ENCODE measurements around the gene SKAP1.
"Not testable (repeated sequence)": the region's sequence is repeated elsewhere in the genome, so short reads cannot be mapped to it uniquely, and the experiment has no call there.

Gene SKAP1

GRCh38 chr17:48444516-48445247 lies 14.7 kb upstream of the SKAP1 start:
- peak; percentile 48 for DNase-seq

DNA sequence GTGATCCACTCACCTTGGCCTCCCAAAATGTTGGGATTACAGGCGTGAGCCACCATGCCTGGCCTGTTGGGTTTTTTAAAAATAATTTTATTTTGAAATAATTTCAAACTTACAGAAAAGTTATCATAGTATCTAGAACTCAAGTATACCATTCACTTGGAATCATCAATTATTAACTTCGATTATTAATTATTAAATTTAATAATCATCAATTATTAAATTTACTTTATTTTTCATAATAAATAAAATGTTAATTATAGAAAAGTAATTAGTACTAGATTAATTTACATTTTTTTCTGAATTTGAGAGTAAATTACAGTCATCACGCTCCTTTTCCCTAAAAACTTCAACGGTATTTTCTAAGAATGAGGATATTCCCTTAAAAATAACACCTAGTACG lies 13.7 kb upstream of the SKAP1 start:
- no peak for DNase-seq

GRCh38 chr17:48442819-48443218 lies 12.8 kb upstream of the SKAP1 start:
- no peak for DNase-seq

DNA sequence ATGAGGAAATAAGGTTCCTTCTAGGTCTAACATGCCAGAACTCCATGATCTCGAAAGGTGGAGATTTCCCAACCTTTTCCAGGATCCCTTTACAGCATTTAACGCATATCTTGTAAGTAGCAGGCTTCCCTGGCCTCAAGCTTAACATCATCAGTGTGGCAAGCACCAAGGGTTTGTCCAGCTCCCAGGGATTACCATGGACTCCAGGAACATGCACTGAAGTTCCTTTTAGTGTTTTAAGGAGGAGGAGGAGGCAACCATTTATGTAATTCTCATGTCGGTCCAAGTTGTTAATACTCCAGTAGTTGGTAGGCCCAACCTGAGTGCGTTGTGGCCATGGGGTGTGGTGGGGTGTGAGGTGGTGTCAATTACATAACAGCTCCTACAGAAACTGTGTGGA lies 11.8 kb upstream of the SKAP1 start:
- DNase-seq, result no peak

GRCh38 chr17:48441231-48441711 lies 11.3 kb upstream of the SKAP1 start:
- no peak for DNase-seq

DNA sequence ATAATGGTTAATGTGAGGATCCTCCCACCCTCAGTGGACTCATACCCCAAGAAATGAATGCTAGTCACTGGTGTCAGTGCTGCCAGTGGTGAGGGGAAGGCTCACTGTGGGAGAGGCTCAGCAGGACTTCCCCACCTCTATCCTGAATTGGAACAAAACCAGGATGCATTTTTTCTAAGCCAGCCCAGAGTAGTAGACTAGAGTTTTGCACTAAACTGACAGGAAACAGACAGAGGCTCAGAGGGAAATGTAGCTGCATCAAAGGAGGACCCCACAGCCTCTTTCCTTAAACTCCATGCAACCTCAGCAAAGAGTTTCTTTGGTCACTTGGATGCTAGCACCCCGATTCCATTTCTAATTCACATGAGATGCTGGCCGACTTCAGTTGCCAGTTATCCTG lies 10.7 kb upstream of the SKAP1 start:
- no peak for DNase-seq

DNA sequence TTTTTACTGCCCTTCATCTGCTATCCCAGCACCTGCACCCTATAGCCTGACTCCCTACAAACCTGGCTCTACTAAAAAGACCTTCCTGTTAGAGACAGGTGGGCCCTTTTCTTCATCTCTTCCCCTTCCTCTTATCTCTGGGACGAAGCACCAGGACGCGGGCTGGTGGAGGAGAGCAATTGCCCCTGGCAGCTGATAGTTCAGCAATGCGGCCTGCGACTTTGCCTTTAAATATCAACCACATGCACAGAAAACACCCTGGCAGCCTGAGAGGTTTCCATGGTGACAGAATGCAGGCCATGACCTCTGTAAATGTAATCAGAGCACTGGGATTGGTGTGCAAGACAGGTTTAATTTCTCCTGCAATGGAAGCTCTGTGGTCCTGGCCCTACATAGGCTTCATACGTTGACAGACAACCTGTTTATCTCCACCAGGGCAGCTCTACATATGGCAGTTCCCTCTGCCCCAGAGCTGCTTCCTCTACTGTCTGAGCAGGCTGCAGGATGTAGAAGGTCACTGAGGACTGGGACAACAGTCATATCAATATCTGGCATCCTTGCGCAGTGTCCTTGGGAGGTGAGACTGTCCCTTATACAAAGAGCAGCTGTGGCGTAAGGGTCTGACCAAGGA lies 10.0 kb upstream of the SKAP1 start:
- DNase-seq, result peak; percentile 45

DNA sequence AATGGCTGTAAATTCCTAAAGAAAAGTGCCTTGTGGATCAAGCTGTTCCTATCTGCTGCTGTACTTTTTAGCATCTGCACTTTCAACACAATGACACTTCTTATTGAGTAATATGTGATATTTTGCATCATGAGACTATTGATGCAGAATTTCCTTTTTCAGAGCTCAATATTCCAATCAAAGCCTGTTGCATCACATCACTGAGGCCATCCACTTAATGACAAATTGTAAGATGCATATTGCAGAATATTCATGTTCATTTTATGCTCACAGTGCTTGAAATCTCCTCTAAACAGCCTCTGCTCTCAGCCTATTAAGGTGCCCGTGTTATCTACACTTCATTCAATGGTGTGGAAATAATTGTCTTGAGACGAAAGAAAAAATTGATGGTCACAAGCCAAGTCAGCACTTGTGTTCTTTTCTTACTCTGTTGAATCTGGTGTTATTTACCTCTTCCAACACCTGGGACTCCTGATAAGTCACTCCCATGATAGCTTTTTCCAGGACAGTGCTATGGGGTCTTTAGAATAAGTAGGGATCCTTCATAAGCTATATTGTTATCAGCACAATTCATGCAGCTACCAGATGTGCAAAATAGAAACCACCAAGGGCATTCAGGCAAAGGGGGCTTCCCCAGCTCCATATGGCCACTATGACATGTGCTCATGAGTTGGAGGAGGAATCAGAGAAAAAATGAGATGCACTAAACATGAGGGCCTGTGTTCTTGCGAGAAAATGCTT lies 9.3 kb upstream of the SKAP1 start:
- DNase-seq, result peak; percentile 57

GRCh38 chr17:48438516-48439061 lies 8.6 kb upstream of the SKAP1 start:
- no peak for DNase-seq

- no peak for DNase-seq
Observed at GRCh38 chr17:48433896-48434295, 3.9 kb upstream of the SKAP1 start.

DNA sequence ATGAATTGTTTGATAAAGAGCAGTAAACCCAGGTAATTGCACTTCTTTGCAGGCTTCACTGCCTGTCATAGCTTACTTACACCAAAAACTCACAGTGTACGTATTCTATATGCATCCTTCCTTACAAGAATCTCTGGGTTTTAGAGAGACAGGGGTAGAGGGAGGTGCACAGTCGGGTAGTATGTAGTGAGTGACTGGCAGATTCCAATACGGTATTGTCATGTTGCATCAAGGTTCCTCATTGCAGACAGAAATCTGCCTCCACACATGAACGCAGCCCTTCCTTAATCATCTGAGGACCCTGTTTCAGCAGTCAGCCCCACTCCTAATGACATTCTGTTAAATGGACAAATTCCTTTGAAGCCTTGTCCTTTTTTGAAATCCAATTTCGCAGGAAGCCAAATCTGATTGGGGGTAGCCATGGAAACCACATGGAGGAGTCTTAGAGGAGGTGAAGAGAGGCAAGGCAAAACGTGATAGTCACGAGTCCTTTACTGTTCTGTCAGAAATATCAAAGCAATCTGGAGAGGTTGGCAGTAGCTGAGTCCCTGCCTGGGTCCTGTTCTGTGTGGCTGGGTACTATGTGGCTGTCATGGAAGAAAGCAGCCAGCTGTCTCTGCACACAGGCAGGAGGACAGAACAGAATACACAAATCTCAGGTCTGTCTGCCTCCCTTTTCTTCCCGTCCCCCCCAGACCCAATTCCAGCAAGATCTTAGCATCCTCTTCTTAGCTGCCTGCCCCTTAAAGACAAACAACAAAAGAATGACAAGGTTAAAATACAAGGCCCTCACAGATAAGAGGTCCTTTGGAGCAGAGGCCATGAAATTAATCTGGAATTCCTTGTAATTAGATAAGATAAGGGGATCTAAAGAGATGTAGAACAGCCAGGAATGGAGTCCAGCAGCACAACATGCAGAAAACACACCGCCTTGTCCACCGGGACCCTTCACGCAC lies 3.1 kb upstream of the SKAP1 start:
- no peak for DNase-seq

GRCh38 chr17:48429156-48429555 lies 858 bp downstream of the SKAP1 start:
- peak; percentile 48 for DNase-seq

DNA sequence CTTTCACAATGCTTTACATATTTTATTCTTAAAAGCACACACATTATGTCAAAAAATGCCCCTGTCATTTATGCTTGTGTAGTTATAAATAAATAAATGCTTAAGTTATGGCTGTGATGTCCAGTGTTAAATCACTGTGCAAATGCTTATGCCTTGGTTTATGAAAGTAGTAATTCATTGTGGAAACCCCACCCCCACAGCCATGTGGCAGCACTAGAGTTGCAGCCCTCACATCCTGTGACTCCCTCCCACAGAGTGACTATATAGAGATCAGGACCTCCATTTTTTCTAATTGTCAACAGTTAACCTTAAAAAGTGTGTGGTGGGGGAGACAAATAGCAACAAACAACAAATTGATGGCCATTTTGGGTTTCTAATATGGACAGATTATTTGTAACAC lies 2.4 kb downstream of the SKAP1 start:
- peak; percentile 83 for DNase-seq

GRCh38 chr17:48426761-48427500 lies 3.1 kb downstream of the SKAP1 start:
- no peak for DNase-seq

DNA sequence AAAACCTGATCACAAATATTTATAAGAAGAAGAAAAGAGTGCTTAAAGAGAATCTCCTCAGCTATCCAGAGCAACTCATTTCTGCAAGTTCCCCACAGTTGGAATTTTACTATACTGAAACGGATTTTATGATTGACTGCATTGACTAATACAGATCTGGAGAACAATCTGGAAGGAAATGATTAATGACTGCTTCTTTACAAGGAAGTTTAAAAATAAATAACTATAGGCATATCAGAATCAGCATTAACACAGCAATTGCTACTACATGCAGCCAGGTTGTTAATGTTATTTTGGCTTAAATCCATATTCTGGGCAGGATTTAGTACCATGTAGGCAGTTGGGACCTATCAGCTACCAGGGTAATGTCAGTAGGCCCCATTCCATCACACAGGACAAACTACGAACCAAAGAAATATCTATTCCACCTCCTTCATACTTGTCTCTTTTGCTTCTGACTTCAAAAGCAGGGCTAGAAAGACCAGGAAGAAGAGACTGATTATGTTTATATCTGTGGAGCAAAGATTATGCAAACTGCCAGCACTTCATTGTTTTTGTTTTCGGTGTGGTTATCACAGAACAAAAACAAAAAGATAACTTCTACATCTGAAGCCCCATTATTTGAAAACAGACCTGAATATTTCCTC lies 3.9 kb downstream of the SKAP1 start:
- DNase-seq, result no peak

GRCh38 chr17:48422060-48422459 lies 8.0 kb downstream of the SKAP1 start:
- not testable (repeated sequence) for DNase-seq

DNA sequence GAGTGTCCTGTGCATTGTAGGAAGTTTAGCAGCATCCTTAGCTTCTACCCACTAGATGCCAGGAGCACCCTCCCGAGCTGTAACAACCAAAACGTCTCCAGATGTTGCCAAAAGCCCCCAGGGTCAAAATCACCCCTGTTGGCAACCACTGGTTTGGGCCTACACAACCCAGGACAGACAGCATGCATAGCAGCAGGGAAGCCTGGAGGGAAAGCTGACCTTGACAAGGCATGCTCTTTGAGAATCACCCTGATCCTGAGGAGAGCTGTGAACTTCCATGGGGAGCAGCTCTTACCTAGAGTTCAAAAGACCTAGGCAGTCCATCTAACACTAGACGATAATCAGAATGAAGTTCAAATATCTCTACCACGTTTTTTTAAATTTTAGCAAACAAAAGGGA lies 9.2 kb downstream of the SKAP1 start:
- DNase-seq, result no peak

DNA sequence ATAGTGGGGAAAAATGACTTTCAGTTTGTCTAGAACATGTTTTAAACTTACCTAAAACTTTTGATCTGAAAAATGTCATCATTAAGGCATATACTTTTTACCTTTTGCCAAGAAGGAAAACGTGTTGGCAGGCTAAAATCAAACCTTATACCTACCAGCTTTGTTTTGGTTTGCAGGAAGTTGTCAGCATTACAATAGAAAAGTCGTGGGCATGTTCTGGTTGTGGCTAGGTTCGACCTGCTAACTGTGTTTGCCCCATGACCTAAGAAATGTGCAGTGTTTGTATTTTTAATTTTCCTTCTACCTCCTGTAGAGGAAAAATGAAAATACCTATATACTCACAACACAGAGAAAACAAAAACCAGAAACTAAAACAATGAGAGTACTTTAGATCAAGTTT lies 13.0 kb downstream of the SKAP1 start:
- DNase-seq, result no peak

- DNase-seq, result no peak
Observed at GRCh38 chr17:48413613-48414405, 16.2 kb downstream of the SKAP1 start.

GRCh38 chr17:48412841-48413240 lies 17.2 kb downstream of the SKAP1 start:
- no peak for DNase-seq
